Measurements from ENCODE around the gene ADAM21.
"Not testable (repeated sequence)": the region's sequence is repeated elsewhere in the genome, so short reads cannot be mapped to it uniquely, and the experiment has no call there.

Gene ADAM21

DNA sequence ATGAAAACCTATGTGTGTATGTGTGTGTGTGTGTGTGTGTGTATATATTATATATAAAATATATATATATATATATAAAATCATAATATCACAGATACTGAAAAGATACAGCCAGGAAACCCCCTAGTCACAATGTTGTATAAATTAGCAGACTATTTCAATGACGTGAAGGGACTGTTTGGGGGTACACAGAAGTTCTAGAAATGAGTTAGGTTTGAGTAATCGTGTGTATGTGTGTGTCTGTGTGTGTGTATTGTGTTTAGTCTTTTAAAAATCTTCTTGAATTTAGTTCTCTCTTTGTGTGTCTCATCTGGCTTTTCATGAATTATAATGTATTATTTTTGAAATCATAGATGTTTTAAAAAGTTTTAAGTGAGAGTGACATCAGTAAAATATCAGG is 21.9 kb downstream of the ADAM21 start:
- Histone ChIP-seq H3K27ac (ENCODE audit: low read depth, low read length) (no peak overlapping the region), H3K36me3 (ENCODE audit: control insufficient read depth, low read length) (no peaks in the 10 kb centered on the region), H3K79me2 (ENCODE audit: control insufficient read depth, low read length) (no peaks in the 10 kb centered on the region), H3K9me2 (replicated peaks; ENCODE audit: control insufficient read depth, low read length) (no peaks in the 10 kb centered on the region), H4K20me1 (ENCODE audit: control insufficient read depth, insufficient read depth, low read depth, low read length) (no peaks in the 10 kb centered on the region), H3K4me2 (ENCODE audit: low read length) (no peak overlapping the region), H3K4me3 (ENCODE audit: low read length) (no peak overlapping the region), H3K4me1 (ENCODE audit: control insufficient read depth, low read length) (no peaks in the 10 kb centered on the region), H3K27me3 (ENCODE audit: control insufficient read depth, low read length) (no peaks in the 10 kb centered on the region), H3K9me3 (ENCODE audit: control insufficient read depth, insufficient read depth, low read length) (no peaks in the 10 kb centered on the region), H3F3A (ENCODE audit: control insufficient read depth, insufficient read depth) (no peaks in the 10 kb centered on the region)
- TF ChIP-seq CTCF (IDR thresholded peaks at IDR 0.05; ENCODE audit: low read depth, low read length, poor library complexity, severe bottlenecking) (no peak), EZH2phosphoT487 (IDR thresholded peaks at IDR 0.05; ENCODE audit: borderline replicate concordance, low read length) (no peak)

GRCh38 chr14:70475459-70475858 is 23.5 kb downstream of the ADAM21 start:
- not testable (repeated sequence) for H3F3A ChIP-seq (ENCODE audit: control insufficient read depth, insufficient read depth); H4K20me1 ChIP-seq (ENCODE audit: control insufficient read depth, insufficient read depth, low read depth, low read length); H3K9me2 ChIP-seq (replicated peaks; ENCODE audit: control insufficient read depth, low read length); H3K4me1 ChIP-seq (ENCODE audit: control insufficient read depth, low read length); H3K4me3 ChIP-seq (ENCODE audit: low read length); H3K27ac ChIP-seq (ENCODE audit: low read depth, low read length); H3K4me2 ChIP-seq (ENCODE audit: low read length); H3K36me3 ChIP-seq (ENCODE audit: control insufficient read depth, low read length); H3K79me2 ChIP-seq (ENCODE audit: control insufficient read depth, low read length); H3K27me3 ChIP-seq (ENCODE audit: control insufficient read depth, low read length); H3K9me3 ChIP-seq (ENCODE audit: control insufficient read depth, insufficient read depth, low read length)

GRCh38 chr14:70477356-70478105 is 25.6 kb downstream of the ADAM21 start:
- H3K4me3 ChIP-seq (ENCODE audit: low read length); H3K79me2 ChIP-seq (ENCODE audit: control insufficient read depth, low read length); H3K4me2 ChIP-seq (ENCODE audit: low read length); H3K36me3 ChIP-seq (ENCODE audit: control insufficient read depth, low read length); H3K27ac ChIP-seq (ENCODE audit: low read depth, low read length); H3K27me3 ChIP-seq (ENCODE audit: control insufficient read depth, low read length); H3F3A ChIP-seq (ENCODE audit: control insufficient read depth, insufficient read depth); H3K9me3 ChIP-seq (ENCODE audit: control insufficient read depth, insufficient read depth, low read length); H3K4me1 ChIP-seq (ENCODE audit: control insufficient read depth, low read length); H3K9me2 ChIP-seq (replicated peaks; ENCODE audit: control insufficient read depth, low read length); H4K20me1 ChIP-seq (ENCODE audit: control insufficient read depth, insufficient read depth, low read depth, low read length): not testable (repeated sequence)

DNA sequence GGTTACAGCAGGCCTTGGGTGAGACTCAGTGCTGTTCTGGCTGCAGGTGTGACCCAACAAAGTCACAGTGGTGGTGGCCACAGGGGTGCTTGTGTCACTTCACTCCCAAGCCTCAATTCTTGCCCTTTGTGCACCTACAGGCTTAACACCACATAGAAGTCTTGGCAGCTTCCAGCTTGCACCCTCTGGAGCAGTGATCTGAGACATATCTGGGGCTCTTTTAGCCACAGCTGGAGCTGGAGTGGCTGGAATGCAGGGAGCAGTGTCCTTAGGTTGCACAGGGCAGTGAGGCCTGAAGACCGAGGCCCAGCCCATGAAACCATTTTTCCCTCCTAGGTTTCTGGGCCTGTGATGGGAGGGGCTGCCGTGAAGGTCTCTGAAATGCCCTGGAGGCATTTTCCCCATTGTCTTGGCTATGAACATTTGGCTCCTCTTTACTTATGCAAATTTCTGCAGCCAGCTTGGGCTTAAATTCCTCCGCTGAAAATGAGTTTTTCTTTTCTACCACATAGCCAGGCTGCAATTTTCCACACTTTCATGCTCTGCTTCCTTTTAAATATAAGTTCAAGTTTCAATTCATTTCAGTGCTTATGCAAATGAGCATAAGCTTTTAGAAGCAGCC is 37.7 kb downstream of the ADAM21 start:
- Histone ChIP-seq H3K9me2 (replicated peaks; ENCODE audit: control insufficient read depth, low read length) (no peaks in the 10 kb centered on the region), H3K9me3 (ENCODE audit: control insufficient read depth, insufficient read depth, low read length) (peaks cover 30% of the 10 kb centered on the region), H3K79me2 (ENCODE audit: control insufficient read depth, low read length) (no peaks in the 10 kb centered on the region), H4K20me1 (ENCODE audit: control insufficient read depth, insufficient read depth, low read depth, low read length) (no peaks in the 10 kb centered on the region), H3K27me3 (ENCODE audit: control insufficient read depth, low read length) (no peaks in the 10 kb centered on the region), H3K4me1 (ENCODE audit: control insufficient read depth, low read length) (no peaks in the 10 kb centered on the region), H3K27ac (ENCODE audit: low read depth, low read length) (no peak overlapping the region), H3K4me3 (ENCODE audit: low read length) (no peak overlapping the region), H3F3A (ENCODE audit: control insufficient read depth, insufficient read depth) (no peaks in the 10 kb centered on the region), H3K36me3 (ENCODE audit: control insufficient read depth, low read length) (no peaks in the 10 kb centered on the region), H3K4me2 (ENCODE audit: low read length) (no peak overlapping the region)
- TF ChIP-seq EZH2phosphoT487 (IDR thresholded peaks at IDR 0.05; ENCODE audit: borderline replicate concordance, low read length) (no peak), CTCF (IDR thresholded peaks at IDR 0.05; ENCODE audit: low read depth, low read length, poor library complexity, severe bottlenecking) (no peak)

All from DOHH2 (cell line).